Chondrocyte (in vitro differentiated cells): ENCODE measurements around the gene LRRTM4. TPM values are rescaled to one million over a fixed set of nuclear protein-coding genes. Genes with fewer than 3 reads are reported as not detected.

Experiments
- DNase-seq: peaks from one replicate; pipeline ENCODE4 v3.0.0; 2021; ENCODE audit warnings: mixed read lengths, low spot score
- H3K27ac Mint-ChIP-seq: one replicate; pipeline ENCODE4 v1.8.0; 2021; ENCODE audit warnings: mild to moderate bottlenecking, moderate library complexity, mixed read lengths; ENCODE audit not compliant: unreplicated experiment
- H3K27me3 Mint-ChIP-seq: 2 replicates; pipeline ENCODE4 v1.8.0; 2021; ENCODE audit warnings: low read depth, mixed read lengths
- H3K36me3 Mint-ChIP-seq: 2 replicates; pipeline ENCODE4 v1.8.0; 2021; ENCODE audit warnings: low read depth, mixed read lengths
- H3K4me1 Mint-ChIP-seq: 2 replicates; pipeline ENCODE4 v1.8.0; 2021; ENCODE audit warnings: low read depth, mild to moderate bottlenecking, mixed read lengths
- H3K4me3 Mint-ChIP-seq: one replicate; pipeline ENCODE4 v1.8.0; 2021; ENCODE audit warnings: mild to moderate bottlenecking, moderate library complexity, mixed read lengths; ENCODE audit not compliant: unreplicated experiment
- H3K9me3 Mint-ChIP-seq: 2 replicates; pipeline ENCODE4 v1.8.0; 2021; ENCODE audit warnings: low read depth, mixed read lengths
- total RNA-seq: library from RNA; stranded (reverse); gene quantifications from 3 replicates; pipeline ENCODE4 v1.2.1, GENCODE V29; 2021
- TF ChIP-seq, protein P1 (sequence below): fragments of 200-600 bp; sonication (generic); IDR thresholded peaks from 2 replicates; pipeline ENCODE4 v1.5.0; 2021; ENCODE audit warnings: antibody characterized with exemption, mild to moderate bottlenecking, moderate library complexity

Gene LRRTM4
- total RNA-seq, 1 donor from 2014 or later = not detected

DNA sequence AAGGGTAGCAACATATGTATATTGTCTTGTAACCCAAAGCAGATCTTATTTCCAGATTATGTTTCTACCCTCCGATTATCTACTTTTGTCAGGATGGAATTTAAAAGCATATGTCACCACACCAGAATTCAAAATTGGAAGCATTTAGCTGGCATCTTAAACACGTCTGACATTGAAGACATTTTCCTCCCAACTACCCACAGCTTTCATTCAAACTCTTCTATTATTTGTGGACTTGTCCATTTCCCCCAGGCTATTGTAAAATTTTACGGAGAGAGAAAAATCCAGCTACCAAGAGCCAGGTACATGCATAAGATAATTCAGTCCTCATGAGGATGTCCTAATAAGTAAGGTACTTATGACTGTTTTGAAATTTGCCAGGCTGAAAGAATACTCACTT is 659.3 kb downstream of the LRRTM4 start:
- no peaks in the 10 kb centered on the region for H3K36me3 Mint-ChIP-seq
- TF ChIP-seq, protein P1, sequence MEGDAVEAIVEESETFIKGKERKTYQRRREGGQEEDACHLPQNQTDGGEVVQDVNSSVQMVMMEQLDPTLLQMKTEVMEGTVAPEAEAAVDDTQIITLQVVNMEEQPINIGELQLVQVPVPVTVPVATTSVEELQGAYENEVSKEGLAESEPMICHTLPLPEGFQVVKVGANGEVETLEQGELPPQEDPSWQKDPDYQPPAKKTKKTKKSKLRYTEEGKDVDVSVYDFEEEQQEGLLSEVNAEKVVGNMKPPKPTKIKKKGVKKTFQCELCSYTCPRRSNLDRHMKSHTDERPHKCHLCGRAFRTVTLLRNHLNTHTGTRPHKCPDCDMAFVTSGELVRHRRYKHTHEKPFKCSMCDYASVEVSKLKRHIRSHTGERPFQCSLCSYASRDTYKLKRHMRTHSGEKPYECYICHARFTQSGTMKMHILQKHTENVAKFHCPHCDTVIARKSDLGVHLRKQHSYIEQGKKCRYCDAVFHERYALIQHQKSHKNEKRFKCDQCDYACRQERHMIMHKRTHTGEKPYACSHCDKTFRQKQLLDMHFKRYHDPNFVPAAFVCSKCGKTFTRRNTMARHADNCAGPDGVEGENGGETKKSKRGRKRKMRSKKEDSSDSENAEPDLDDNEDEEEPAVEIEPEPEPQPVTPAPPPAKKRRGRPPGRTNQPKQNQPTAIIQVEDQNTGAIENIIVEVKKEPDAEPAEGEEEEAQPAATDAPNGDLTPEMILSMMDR = no peak
- DNase-seq = no peak
- H3K9me3 Mint-ChIP-seq = no peaks in the 10 kb centered on the region
- H3K27me3 Mint-ChIP-seq = no peaks in the 10 kb centered on the region
- no peak overlapping the region for H3K27ac Mint-ChIP-seq
- H3K4me1 Mint-ChIP-seq = peaks cover 3% of the 10 kb centered on the region
- no peak overlapping the region for H3K4me3 Mint-ChIP-seq

DNA sequence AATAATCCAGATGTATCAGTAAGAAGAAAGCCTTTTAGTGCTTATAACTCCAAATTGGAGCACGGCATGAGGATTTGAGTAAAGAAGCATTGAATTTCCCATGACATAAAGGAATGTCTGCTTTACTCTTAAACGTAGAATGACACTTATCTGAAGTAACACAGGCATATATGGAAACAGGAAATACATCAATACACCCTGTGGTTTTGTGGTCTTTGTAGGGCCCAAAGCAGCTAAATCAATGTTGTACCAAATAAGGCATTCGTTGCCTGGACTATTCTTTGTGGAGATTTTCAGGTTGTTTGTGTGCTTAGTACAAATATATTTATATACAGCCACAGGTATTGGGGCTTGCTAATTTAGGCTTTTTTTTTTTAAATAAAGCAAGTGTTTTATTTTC is 660.5 kb downstream of the LRRTM4 start:
- Mint-ChIP-seq H3K9me3 (no peaks in the 10 kb centered on the region), H3K27ac (no peak overlapping the region), H3K4me3 (no peak overlapping the region), H3K4me1 (no peaks in the 10 kb centered on the region), H3K27me3 (no peaks in the 10 kb centered on the region), H3K36me3 (no peaks in the 10 kb centered on the region)
- TF ChIP-seq, protein P1 = no peak
- no peak for DNase-seq

DNA sequence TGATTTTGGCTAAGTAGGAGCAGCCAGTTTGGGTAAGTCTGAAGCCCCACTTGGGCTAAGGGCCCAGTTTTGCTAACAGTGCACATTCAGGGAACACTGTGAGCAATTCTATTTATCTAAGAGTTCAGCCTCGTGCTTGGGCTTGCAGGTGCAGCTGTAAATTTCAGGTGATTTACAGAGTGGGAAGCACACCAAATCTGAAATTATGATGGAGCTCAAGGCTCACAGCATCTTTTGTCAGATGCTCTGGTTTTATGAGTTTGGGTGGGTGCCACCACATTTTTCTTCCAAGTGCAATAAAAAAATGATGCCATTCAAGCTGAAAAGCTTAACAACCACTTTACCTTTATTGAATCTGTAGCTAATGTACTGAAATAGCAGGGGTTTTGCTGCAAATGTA is 671.2 kb downstream of the LRRTM4 start:
- TF ChIP-seq, protein P1 = no peak
- Mint-ChIP-seq H3K9me3 (no peaks in the 10 kb centered on the region), H3K4me1 (no peaks in the 10 kb centered on the region), H3K36me3 (no peaks in the 10 kb centered on the region), H3K27me3 (peaks cover 16% of the 10 kb centered on the region), H3K4me3 (no peak overlapping the region), H3K27ac (no peak overlapping the region)
- no peak for DNase-seq

DNA sequence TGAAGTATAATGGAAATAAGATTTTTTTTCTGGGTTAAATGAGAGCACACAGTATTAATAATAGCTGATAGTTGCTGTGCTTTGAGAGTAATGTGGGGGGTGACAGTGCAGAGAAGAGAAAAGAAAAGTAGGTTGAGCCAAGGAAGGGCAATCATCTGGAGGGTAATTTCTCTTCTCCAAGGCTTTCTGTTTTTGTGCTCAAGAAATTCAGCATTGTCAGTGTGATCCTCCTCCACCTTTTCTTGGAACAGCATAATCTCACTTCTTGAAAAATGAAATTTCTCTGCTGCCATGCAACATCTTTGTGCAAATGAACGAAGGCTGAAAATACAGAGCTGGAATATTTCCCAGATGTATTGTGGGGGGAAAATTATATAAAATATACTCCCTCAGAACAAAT is 673.1 kb downstream of the LRRTM4 start:
- Mint-ChIP-seq H3K4me3 (no peak overlapping the region), H3K27ac (no peak overlapping the region), H3K27me3 (peaks cover 16% of the 10 kb centered on the region), H3K4me1 (no peaks in the 10 kb centered on the region), H3K36me3 (no peaks in the 10 kb centered on the region), H3K9me3 (no peaks in the 10 kb centered on the region)
- TF ChIP-seq, protein P1 = no peak
- no peak for DNase-seq

DNA sequence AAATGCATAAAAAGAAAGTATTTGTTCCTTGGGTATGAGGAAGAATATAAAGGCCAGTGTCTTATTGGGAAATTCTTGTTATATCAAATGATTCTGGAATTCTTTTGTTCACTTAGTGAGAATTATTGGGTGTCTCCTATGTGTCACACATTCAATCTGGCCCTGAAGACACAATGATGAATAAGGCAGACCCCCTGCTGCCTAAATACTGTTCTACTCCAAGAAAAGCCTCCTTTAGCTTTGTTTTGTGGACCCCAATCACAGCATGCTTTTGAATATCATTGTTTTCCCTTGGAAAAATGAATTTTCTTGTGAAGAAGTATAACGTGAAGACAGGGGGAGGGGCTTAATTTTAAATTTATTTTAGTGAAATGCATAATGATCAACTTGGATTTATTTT is 682.4 kb downstream of the LRRTM4 start:
- TF ChIP-seq, protein P1 = no peak

More for the DNA sequence above, 682.4 kb downstream of the LRRTM4 start:
- no peaks in the 10 kb centered on the region for H3K9me3 Mint-ChIP-seq
- no peak overlapping the region for H3K4me3 Mint-ChIP-seq
- no peaks in the 10 kb centered on the region for H3K36me3 Mint-ChIP-seq
- DNase-seq = no peak
- no peak overlapping the region for H3K27ac Mint-ChIP-seq
- peaks cover 4% of the 10 kb centered on the region for H3K27me3 Mint-ChIP-seq
- no peaks in the 10 kb centered on the region for H3K4me1 Mint-ChIP-seq
